Stimulated activated CD4-positive, alpha-beta T cell treated with anti-CD3 and anti-CD28 coated beads, Interleukin-4, amount 100 ng/mL, for 24 hours (primary cell): ENCODE results near the gene WBP2NL.
"Not testable (repeated sequence)": the region's sequence is repeated elsewhere in the genome, so short reads cannot be mapped to it uniquely, and the experiment has no call there.

Source experiments
- DNase-seq: peaks from one replicate; pipeline ENCODE4 v3.0.0-alpha.2; 2020

WBP2NL gene

GRCh38 chr22:42039271-42039670, 40.7 kb downstream of the WBP2NL start:
- no peak for DNase-seq

GRCh38 chr22:42041784-42042183, 43.2 kb downstream of the WBP2NL start:
- DNase-seq, result no peak

- no peak for DNase-seq
These were observed 52.1 kb downstream of the WBP2NL start for GRCh38 chr22:42050641-42051180.

- no peak for DNase-seq
These were observed 54.2 kb downstream of the WBP2NL start for GRCh38 chr22:42052765-42053164.

GRCh38 chr22:42056757-42057511, 58.3 kb downstream of the WBP2NL start:
- no peak for DNase-seq

- no peak for DNase-seq
These were observed 61.9 kb downstream of the WBP2NL start for GRCh38 chr22:42060489-42060888.

- DNase-seq, result no peak
These were observed 62.5 kb downstream of the WBP2NL start for GRCh38 chr22:42061041-42061440.

- no peak for DNase-seq
These were observed 64.0 kb downstream of the WBP2NL start for GRCh38 chr22:42062506-42063170.

- no peak for DNase-seq
These were observed 66.0 kb downstream of the WBP2NL start for GRCh38 chr22:42064629-42065028.

GRCh38 chr22:42065438-42066125, 67.0 kb downstream of the WBP2NL start:
- no peak for DNase-seq

- DNase-seq, result no peak
These were observed 67.7 kb downstream of the WBP2NL start for GRCh38 chr22:42066126-42066761.

GRCh38 chr22:42066937-42067336, 68.3 kb downstream of the WBP2NL start:
- no peak for DNase-seq

- DNase-seq, result no peak
These were observed 69.2 kb downstream of the WBP2NL start for GRCh38 chr22:42067671-42068251.

- DNase-seq, result no peak
These were observed 69.7 kb downstream of the WBP2NL start for GRCh38 chr22:42068291-42068690.

GRCh38 chr22:42069801-42070516, 71.4 kb downstream of the WBP2NL start:
- DNase-seq, result no peak

GRCh38 chr22:42070517-42071422, 72.2 kb downstream of the WBP2NL start, which contains the start of gene NAGA:
Gene NAGA (minus strand): TSS chr22:42070812. CDS start chr22:42070297, 515 bp downstream.
- DNase-seq, result peak; percentile 93

GRCh38 chr22:42071508-42071907, 72.9 kb downstream of the WBP2NL start:
- DNase-seq, result not testable (repeated sequence)

GRCh38 chr22:42072606-42073330, 74.2 kb downstream of the WBP2NL start:
- no peak for DNase-seq

- no peak for DNase-seq
These were observed 75.0 kb downstream of the WBP2NL start for GRCh38 chr22:42073621-42074041.
